SIG-M5 treated with dmso at 0.1 percent for 504 hours (cell line): ENCODE measurements around the gene CFAP221.
"Not testable (repeated sequence)": the region's sequence is repeated elsewhere in the genome, so short reads cannot be mapped to it uniquely, and the experiment has no call there.

Experiments
- DNase-seq: peaks from one replicate; lab custom pipeline; 2025; ENCODE audit not compliant: unreplicated experiment; lab: John Stamatoyannopoulos, UW

The CFAP221 gene

GRCh38 chr2:119584469-119584868, 40.2 kb downstream of the CFAP221 start:
- no peak for DNase-seq

- DNase-seq = no peak
These were observed 41.8 kb downstream of the CFAP221 start for GRCh38 chr2:119586085-119586484.

- DNase-seq = no peak
These were observed 46.6 kb downstream of the CFAP221 start for GRCh38 chr2:119590873-119591272.

- no peak for DNase-seq
These were observed 47.3 kb downstream of the CFAP221 start for GRCh38 chr2:119591523-119591922.

- no peak for DNase-seq
These were observed 48.2 kb downstream of the CFAP221 start for GRCh38 chr2:119592436-119592835.

- DNase-seq = no peak
These were observed 52.4 kb downstream of the CFAP221 start for GRCh38 chr2:119596638-119597037.

GRCh38 chr2:119598596-119599263, 54.5 kb downstream of the CFAP221 start:
- no peak for DNase-seq

GRCh38 chr2:119599384-119599783, 55.1 kb downstream of the CFAP221 start:
- no peak for DNase-seq

- no peak for DNase-seq
These were observed 60.8 kb downstream of the CFAP221 start for GRCh38 chr2:119605096-119605495.

GRCh38 chr2:119606674-119607073, 62.4 kb downstream of the CFAP221 start:
- no peak for DNase-seq

GRCh38 chr2:119608553-119608952, 64.3 kb downstream of the CFAP221 start:
- DNase-seq = no peak

GRCh38 chr2:119609337-119609736, 65.1 kb downstream of the CFAP221 start:
- DNase-seq = no peak

GRCh38 chr2:119614140-119614539, 69.9 kb downstream of the CFAP221 start:
- not testable (repeated sequence) for DNase-seq

GRCh38 chr2:119616421-119616820, 72.2 kb downstream of the CFAP221 start:
- DNase-seq = no peak

GRCh38 chr2:119617455-119617854, 73.2 kb downstream of the CFAP221 start:
- no peak for DNase-seq

- DNase-seq = not testable (repeated sequence)
These were observed 74.5 kb downstream of the CFAP221 start for GRCh38 chr2:119618725-119619124.

- no peak for DNase-seq
These were observed 81.0 kb downstream of the CFAP221 start for GRCh38 chr2:119625226-119625625.

GRCh38 chr2:119629323-119629825, 85.1 kb downstream of the CFAP221 start:
- no peak for DNase-seq

GRCh38 chr2:119630121-119630520, 85.9 kb downstream of the CFAP221 start:
- no peak for DNase-seq

- no peak for DNase-seq
These were observed 93.1 kb downstream of the CFAP221 start for GRCh38 chr2:119637371-119637770.

GRCh38 chr2:119638246-119638645, 94.0 kb downstream of the CFAP221 start:
- DNase-seq = no peak

- DNase-seq = no peak
These were observed 94.7 kb downstream of the CFAP221 start for GRCh38 chr2:119638685-119639554.
